GDM1 (cell line): ENCODE measurements around the gene EPHA2.

Experiments
- DNase-seq: peaks from one replicate; lab custom pipeline; 2025; lab: John Stamatoyannopoulos, UW

EPHA2 gene

DNA sequence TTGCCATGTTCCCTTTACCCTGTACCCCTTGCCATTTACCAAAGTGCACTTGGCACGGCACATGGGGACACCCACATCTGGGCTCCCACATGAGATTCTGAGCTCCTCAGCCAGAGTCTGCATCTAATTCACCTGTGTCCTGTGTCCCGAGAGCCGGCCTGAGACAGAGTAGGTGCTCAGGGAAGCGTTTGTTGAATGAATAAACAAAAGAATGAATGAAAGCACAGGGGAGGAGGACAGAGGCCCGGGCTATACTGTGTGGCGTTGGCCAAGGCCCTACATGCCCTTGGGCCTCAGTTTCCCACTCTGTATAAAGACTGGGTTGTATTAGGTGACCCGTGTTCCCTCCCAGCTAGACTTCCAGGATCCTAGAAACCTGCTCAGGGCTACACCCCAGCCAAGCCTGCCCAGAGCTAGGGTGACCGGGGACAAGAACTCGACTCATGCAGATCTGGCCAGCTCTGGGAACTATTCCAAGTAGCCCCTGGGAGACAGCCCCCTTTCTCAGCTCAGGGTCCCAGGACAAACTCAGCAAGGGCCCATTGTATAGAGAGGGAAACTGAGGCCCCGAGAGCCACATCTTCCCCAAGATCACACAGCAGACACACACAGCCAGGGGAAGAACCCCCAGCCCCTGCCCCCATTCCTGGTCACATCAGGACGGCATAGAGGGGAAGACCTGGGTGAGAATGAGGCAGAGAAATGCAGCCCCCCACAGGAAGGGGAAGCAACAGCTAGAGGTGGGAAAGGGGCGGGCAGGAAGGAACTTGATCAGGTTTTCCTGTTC, 6.0 kb downstream of the EPHA2 start:
- no peak for DNase-seq

DNA sequence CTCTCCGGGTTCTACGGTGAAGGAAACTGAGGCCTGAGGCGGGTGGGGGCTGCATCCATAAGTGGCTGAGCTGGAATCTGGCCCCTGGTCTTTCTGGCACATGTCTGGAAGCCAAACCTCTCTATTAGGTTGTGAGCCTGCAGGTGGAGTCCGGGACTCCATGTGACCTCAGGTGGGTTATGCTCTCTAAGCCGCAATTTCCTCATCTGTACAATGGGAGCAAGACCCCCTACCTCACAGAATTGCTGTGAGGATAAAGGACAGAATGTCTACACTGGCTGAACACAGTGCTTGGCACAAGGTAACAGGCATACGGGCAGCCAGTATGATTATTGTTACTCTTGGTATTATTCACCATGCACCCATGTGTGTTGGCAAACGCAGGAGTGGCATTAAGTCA, 6.7 kb downstream of the EPHA2 start:
- no peak for DNase-seq

DNA sequence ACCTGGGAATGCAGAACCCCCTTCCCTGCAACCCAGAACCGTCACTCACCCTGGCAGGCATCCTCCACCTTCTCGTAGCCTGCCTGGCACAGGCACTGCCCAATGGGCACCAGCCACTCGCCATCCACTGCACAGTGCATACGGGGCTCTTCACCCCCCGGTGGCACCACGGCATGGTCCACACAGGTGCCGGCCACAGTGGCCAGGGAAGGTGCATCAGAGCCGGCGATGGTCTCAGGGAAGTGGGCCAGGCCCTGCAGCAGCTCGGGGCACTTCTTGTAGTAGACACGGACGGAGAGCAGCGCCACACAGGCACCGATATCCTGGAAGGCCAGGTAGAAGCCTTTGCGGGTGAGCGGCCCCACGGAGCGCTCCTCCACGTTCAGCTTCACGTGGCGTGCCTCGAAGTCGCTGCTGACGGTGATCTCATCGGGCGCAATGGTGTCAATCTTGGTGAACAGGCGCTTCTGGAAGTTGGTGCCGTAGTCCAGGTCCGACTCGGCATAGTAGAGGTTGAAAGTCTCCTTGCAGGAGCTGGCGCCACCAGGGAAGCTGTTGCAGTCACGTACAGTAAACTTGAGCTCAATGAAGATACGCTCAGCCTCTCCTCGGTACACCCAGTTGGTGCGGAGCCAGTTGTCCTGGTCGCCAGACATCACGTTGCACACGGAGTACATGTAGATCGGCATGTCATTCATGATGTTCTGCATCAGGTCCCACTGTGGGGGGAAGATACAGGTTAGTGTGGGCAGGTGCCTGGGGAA, 7.4 kb downstream of the EPHA2 start:
- no peak for DNase-seq

DNA sequence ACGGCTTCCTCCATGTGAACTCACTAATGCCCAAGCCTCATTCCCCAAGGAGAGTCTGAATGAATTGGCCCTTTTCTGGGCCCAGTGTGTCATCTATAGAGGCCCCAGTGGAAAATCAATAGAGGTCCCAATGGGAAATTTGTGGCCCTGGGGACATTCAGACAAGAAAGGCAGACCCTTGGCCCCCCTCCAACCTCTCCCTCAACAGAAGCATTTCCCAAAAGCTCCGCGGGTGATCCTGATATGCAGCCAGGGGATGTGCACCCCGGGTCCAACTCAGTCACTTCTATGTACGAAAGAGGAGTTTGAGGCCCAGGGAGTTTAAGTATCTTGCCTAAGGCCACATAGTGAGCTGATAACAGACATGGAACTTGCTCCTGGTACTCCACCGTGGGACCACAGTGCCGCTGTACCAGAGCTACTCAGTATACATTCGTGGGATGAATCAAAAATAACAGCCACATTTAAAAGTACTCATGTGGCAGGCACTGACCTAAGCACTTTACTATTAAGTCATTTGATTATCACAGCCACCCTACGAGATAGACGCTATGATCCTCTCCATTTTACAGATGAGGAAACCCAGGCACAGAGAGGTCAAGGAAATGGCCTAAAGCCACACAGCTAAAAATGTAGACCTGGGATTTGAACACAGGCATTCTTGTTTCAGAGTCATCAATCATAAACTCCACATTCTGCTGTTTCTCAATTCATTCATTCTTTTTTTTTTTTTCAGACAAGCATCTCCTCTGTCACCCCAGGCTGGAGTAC, 8.5 kb downstream of the EPHA2 start:
- DNase-seq = no peak

DNA sequence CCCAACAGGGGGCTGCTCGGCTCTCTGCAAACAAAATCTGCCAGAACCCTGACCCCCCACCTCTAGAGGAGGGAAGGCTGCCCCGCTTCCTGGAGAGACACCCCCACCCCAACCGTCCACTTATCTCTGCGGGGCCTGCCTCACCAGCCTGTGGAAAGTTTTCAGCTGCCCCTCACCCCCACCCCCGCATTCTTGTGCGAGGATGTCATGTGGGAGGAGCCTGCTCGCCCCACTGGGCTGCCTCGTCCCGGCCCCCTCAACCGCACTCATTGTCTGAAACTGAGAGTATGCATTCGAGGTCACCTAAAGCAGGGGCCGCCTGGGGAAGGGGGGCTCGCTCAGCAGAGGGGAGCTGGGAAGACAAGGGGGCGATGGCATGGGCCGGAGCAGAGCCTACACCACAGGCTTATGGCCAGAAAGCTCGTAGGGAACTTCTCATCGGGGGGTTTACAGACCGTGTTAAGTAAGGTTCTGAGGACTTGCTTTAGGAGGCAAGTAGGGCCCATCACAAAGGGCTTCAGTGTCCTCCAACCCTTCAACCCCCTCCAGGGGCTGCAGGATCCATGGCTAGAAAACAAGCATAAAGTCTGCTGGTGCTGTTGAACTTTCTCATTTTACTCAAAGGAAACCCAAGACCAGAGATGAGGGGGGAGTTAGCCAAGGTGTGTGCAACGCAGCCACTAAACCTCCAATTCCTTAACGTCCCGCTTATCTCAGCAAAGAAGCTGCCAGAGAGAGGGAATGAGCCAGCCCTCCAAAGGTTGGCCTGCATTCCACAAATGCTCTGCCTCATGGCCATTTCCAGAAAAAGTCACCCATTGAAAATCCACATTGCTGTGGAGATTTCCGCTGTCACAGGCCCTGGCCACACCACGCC, 9.4 kb downstream of the EPHA2 start:
- DNase-seq = no peak

DNA sequence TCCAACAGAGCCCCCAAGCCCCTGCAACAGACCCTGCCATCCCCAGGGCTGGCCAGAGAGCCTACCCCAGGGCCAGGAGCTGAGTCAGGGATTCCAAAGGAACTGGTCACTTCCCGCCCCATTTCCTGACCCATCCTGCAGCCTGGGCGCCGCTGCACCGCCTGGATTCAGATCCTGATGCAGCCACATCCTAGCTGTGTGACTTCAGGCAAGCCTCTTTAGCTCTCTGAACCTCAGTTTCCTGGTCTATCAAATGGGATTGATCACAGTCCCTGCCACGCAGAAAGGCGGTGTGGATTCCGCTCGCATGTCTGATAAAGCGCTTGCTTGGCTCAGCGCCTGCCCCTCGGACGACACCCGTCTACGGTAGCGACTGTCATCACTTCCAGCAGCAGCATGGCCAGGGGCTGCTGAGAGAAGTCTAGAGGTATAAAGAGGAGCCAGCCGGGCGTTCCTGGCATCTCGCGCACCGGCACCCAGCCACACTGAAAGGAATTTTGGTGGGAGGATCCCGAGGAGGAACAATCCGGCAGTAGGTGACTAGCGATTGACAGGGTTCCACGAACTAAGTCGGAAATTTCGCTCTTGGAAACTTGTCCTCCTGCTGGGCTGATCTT, 10.1 kb downstream of the EPHA2 start:
- no peak for DNase-seq

DNA sequence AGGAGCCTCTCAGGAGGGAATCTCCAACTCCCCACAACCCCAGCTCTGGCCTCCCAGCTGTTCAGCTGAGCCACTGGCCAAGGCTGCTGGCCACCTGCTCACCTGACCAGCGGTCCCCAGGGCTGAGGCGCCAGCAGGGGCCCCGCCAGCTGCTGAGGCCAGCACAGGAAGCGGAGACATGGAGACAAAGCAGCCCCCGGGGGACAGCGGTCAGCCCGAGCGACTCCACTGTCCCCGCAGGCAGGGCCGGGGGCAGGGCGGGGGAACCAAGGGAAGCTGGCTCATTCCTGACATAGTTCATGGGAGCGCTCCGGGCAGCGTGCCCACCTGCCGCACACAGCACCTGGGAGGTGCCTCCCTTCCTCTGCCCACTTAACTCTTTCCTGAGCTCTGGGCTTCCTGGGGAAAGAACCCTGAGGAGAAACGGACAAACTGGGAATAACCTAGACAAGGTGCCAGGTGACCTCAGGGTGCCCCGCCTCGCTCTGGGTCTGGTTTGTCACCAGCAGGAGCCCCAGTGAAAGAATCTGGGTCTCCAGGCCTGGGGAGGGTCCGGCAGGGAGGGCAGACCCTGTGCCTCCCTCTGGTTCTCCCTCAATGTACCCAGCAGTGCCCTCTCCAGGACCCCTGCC, 10.7 kb downstream of the EPHA2 start:
- DNase-seq = no peak

DNA sequence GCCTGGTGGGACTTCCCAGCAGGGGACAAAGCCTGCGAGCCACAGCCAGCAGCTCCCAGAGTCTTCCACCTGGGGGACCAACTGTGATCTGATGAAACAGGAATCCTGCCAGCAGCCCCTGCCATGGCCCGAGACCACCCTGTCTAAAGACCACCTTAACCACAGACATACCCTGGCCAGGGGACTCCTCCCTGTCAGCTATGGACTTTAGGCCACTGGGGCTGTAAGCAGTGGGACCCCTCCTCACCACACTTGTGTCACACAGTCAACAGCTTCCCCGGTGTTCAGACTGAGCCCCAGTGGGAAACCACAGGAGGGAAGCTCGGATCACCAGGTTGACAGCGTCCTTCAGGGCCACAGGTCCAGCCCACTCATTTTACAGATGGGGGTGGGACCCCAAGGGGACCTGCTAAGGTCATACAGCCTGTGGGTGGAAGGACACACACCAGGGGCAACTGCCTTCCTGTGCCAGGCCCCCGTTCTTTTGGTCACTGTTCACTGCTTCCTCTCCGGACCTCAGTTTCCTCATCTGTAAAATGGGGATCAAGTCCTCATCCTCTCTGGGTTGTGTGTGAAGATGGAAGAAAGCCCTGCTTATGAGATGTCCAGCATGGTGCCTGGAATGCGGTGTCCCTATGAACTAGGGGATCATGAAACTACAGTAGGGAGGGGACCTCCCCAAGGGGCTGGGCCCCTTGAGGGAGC, 11.4 kb downstream of the EPHA2 start:
- no peak for DNase-seq

DNA sequence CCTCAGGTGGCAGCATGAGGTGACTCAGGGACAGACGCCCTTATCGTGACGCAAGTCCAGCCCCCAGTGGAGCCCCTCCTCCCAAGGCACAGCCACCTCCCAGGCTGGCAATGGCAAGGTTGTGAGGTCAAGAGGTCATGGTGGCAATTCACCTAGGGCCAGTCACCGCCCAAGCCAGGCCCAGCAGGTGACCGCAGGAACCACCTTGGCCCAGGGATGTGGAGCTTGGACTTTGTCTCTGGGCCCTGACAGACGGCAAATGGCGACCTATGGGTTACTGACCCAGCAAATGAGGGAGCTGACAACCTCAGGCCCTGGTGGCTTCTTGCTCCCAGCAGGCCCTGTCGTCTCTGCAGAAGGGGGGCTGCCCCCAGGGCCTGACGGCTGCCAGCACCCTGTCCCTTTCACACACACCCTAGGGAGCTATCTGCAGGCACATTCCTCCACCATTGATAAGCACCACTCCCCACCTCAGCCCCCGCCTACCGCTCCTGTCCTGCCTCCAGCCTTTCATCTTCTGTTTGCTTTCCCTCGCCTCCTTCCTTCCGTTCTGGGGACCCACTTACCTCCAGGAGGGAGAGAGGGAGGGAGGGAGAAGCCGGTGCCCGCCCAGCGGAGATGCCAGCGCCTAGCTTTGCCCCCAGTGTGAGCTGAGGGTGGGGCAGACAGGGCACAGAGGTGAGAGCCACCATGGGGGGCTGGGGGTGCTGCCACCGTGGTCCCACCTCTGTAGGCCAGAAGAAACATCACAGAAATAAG, 12.1 kb downstream of the EPHA2 start:
- no peak for DNase-seq

DNA sequence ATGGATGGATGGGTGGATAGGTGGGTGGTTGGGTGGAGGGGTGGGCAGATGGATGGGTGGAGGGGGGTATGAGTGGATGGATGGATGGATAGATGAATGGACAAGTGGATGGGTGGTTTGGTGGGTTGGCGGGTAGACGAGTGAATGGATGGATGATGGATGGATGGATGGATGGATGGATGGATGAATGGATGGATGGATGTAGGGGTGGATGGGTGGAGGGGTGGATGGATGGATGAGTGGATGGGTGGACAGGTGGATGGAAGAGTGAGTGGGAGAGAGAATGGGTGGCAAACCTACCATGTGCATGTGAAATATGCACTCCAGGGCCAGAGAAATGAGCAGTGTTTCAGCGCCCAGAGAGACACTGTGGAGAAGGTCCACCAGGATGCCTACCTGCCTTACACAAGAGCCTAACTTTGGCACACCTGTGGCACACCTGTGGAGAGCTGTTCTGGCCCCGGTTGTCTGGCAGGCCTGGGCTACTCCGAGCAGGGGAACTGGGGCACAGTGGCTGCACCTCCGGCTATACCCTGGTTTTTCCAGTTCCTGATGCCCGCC, 12.8 kb downstream of the EPHA2 start:
- no peak for DNase-seq

DNA sequence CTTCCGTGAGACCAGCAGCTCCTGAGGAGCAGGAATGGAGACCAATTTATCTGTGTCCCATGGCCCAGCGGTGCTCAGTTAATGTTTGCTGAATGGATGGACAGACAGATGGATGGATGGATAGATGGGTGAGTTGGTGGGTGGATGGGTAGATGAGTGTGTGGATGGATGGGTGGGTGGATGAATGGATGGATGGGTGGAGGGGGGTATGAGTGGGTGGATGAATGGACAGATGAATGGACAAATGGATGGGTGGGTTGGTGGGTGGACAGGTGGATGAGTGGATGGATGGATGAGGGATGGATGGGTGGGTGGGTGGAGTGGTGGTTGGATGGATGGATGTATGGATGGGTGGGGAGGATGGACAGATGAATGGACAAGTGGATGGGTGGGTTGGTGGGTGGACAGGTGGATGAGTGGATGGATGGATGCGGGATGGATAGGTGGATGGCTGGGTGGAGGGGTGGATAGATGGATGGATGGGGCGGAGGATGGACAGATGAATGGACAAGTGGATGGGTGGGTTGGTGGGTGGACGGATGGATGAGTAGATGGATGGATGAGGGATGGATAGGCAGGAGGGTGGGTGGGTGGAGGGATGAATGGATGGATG, 13.4 kb downstream of the EPHA2 start:
- no peak for DNase-seq

DNA sequence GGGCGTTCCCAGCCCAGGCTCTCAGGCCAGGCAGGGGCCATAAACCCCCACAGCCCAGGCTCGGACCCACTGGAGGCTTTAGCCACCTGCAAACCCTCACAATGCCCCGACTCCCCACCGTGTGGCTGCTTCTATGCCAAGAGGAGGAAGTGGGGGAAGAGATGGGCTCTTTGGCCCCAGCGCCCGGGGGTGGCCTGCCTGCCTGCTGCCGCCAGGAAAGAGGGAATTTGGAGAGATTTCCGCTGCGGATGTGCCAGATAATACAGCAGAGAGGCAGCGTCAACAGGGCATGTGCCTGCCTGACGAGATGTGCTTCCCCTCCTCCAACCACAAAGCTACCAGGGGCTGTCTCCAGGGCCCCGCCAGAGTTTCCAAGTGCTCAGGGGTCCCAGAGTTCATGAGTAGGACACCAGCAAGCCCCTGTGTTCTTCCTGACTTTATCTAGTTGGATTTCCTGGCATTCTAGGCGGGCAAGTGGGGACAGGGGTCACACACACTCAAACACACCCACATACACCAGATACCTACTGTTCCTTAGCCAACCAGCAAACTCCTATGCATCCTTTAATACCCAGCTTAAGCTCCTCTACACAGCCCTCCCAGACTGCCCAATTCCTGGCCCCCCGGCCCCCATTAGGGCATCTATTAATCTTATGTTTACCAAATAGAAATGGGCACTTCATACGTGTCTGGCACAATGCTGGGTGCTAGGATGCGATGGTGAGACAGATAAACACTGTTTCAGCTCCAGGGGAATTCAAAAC, 14.1 kb downstream of the EPHA2 start:
- peak; percentile 38 for DNase-seq

DNA sequence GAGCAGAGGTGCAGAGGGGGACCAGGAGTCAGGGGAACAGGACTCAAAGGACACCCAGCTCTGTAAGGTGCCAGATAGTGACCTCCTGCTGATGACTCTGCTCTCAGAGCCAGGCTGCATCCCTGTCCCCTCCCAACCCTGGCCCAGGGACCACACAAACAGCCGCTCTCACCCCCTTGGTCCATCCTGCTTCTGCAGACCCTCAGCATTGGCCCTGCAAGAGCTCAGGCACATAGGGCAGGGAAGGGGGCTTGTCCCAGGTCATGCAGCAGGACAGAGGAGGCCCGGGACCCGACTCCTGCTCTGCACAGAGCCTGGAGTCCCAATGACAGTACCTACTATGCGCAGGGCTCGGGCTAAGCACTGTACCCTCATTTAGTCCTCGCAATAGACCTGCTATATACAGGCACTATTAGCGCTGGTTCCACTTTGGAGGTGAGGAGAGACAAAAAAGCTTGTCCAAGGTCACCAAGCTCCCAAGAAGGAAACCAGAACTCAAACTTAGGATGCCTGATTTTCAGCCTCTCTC, 15.7 kb downstream of the EPHA2 start:
- no peak for DNase-seq

DNA sequence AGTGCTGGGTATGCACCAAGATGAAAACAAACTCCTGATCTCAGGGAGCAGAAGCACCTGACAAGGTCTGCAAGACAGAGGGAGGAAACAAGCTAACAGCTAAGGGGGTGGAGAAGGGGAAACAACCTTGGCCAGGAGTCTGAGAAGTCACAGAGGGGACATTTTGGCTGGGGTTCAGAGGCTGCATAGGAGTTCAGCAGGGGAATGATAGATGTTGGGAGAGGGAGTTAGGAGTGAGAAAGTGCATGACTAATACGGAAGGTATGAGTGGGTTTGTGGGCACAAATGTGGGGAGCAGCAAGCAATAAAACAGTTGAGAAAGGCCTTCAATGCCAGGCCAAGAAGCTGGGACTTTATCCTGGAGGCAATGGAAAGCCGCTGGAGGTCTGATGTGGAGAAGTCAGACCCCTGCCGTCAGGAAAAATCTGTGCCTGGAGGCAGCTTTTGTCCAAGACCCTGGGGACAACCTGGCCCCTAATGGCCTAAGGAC, 16.4 kb downstream of the EPHA2 start:
- no peak for DNase-seq

DNA sequence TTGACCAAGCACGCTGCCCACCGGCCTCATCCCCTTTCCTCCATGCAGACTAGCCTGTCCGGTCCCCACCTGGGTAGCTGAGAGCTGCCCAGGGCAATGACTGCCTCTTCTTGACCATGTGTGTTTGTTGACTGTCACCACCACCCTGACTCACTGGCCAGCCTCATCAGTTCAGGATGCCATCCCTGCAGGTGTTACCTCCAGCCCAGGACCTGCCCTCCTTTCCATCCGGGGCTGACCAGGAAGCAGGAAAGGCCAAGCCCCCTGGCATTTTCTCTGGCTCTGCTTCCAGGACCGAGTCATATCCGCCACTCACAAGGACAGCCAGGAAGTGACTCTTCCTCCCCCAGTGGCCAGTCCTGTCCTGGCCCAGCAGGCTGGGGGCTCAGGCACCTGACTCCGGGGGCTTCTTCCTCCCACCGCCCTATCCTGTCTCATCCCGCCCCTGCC, 17.1 kb downstream of the EPHA2 start:
- DNase-seq = no peak

DNA sequence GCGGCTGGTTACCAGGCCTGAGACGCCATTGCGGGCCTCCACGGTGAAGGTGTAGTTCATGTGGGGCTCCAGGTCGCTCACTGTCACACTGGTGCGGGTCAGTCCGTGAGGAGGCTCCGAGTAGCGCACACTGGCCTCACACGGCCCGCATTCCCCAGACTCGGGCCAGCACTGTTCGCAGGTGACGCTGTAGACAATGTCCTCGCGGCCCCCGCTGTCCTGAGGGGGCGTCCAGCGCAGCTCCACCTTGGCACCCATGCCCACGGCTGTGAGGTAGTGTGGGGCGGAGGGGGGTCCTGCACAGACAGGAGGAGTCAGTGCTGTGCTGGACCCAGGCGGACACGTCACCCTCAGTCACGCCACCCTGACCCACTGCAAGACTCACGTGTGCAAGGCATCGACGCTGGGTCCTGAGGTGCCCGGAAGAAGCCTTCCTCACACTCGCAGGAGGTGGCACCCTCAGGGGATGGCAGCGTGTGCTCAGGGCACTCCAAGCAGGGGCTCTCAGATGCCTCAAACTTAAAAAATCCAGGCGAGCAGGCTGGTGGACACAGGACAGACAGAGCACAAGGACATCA, 17.9 kb downstream of the EPHA2 start:
- DNase-seq = no peak

DNA sequence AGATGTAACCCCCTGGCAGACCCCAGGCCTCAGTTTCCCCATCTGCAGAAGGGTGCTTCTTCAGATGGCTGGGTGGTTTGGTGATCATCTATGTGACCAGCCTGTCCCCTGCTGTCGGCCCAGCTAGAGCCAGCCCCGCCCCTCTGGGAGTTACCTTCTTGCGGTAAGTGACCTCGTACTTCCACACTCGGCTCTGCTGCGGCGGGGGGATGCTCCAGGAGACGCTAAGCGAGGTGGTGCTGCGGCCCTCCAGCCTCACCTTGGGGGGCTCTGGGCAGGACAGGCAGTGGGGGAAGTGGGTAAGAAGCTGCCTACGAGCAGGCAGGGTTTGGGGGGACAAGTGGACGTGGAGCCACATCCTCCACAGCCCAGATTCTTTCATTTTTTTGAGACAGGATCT, 20.4 kb downstream of the EPHA2 start:
- no peak for DNase-seq
